Lower lobe of right lung (tissue), 2 donors: Measurements from ENCODE around the gene EHMT1. TPM values are rescaled to one million over a fixed set of nuclear protein-coding genes. Genes with fewer than 3 reads are reported as not detected.

ENCODE experiments used
- ATAC-seq, 2 donors: fragments of 200-7000 bp; cut with Tn5 transposase; one replicate each; pipeline ENCODE4 v1.9.1; 2020 to 2022; ENCODE audit warnings: mild to moderate bottlenecking in 2 of 2, moderate library complexity in 2 of 2
- DNase-seq: peaks from one replicate; pipeline ENCODE4 v3.0.0-alpha.2; 2020
- H3K27ac ChIP-seq: fragments of 200-600 bp; one replicate; pipeline ENCODE4 v1.8.0; 2022
- H3K27me3 ChIP-seq: fragments of 200-600 bp; one replicate; pipeline ENCODE4 v1.8.0; 2022; ENCODE audit warnings: low read depth
- H3K36me3 ChIP-seq: fragments of 200-600 bp; one replicate; pipeline ENCODE4 v1.8.0; 2022; ENCODE audit warnings: mild to moderate bottlenecking
- H3K4me1 ChIP-seq: fragments of 200-600 bp; one replicate; pipeline ENCODE4 v1.8.0; 2022
- H3K4me3 ChIP-seq: fragments of 200-600 bp; one replicate; pipeline ENCODE4 v1.8.0; 2022; ENCODE audit warnings: mild to moderate bottlenecking
- H3K9me3 ChIP-seq: fragments of 200-600 bp; one replicate; pipeline ENCODE4 v1.8.0; 2022
- intact Hi-C: fragments of 100-400 bp; cut with DNase I; formaldehyde crosslinking; loops from one replicate; pipeline ENCODE4 v1.11.0; 2022
- total RNA-seq: library from RNA; stranded (reverse); fragmentation: NEBNext Ultra II Directional; extraction: Animal tissue kit (Norgen Biotek cat#: 25700); gene quantifications from one replicate; pipeline ENCODE4 v1.2.1, GENCODE V29; 2021
- TF ChIP-seq, protein P1 (sequence below): fragments of 200-600 bp; IDR thresholded peaks from one replicate; pipeline ENCODE4 v1.8.0; 2022; ENCODE audit warnings: antibody characterized with exemption, mild to moderate bottlenecking
- donor health status: DM: no; HTN: yes; CAD: no; lungs with severe emphysema.

The EHMT1 gene
- total RNA-seq, 1 donor from 2014 or later: 73.5 TPM

DNA sequence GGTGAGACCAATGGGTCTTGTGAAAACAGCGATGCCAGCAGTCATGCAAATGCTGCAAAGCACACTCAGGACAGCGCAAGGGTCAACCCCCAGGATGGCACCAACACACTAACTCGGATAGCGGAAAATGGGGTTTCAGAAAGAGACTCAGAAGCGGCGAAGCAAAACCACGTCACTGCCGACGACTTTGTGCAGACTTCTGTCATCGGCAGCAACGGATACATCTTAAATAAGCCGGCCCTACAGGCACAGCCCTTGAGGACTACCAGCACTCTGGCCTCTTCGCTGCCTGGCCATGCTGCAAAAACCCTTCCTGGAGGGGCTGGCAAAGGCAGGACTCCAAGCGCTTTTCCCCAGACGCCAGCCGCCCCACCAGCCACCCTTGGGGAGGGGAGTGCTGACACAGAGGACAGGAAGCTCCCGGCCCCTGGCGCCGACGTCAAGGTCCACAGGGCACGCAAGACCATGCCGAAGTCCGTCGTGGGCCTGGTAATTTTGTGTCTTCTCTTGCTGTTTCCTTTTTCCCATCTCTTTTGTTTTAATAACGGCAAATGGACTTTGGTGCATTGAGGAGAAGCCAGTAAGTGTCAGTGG, 98.0 kb downstream of the EHMT1 start:
- DNase-seq: no peak
- peaks cover 50% of the 10 kb centered on the region for H3K36me3 ChIP-seq
- no peaks in the 10 kb centered on the region for H3K27me3 ChIP-seq
- no peak overlapping the region for H3K27ac ChIP-seq
- H3K4me3 ChIP-seq: no peak overlapping the region
- H3K4me1 ChIP-seq: no peaks in the 10 kb centered on the region
- peaks cover 4% of the 10 kb centered on the region for H3K9me3 ChIP-seq
- TF ChIP-seq, protein P1, sequence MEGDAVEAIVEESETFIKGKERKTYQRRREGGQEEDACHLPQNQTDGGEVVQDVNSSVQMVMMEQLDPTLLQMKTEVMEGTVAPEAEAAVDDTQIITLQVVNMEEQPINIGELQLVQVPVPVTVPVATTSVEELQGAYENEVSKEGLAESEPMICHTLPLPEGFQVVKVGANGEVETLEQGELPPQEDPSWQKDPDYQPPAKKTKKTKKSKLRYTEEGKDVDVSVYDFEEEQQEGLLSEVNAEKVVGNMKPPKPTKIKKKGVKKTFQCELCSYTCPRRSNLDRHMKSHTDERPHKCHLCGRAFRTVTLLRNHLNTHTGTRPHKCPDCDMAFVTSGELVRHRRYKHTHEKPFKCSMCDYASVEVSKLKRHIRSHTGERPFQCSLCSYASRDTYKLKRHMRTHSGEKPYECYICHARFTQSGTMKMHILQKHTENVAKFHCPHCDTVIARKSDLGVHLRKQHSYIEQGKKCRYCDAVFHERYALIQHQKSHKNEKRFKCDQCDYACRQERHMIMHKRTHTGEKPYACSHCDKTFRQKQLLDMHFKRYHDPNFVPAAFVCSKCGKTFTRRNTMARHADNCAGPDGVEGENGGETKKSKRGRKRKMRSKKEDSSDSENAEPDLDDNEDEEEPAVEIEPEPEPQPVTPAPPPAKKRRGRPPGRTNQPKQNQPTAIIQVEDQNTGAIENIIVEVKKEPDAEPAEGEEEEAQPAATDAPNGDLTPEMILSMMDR: no peak
- ATAC-seq: no peak
- intact Hi-C loops: no loop called here

DNA sequence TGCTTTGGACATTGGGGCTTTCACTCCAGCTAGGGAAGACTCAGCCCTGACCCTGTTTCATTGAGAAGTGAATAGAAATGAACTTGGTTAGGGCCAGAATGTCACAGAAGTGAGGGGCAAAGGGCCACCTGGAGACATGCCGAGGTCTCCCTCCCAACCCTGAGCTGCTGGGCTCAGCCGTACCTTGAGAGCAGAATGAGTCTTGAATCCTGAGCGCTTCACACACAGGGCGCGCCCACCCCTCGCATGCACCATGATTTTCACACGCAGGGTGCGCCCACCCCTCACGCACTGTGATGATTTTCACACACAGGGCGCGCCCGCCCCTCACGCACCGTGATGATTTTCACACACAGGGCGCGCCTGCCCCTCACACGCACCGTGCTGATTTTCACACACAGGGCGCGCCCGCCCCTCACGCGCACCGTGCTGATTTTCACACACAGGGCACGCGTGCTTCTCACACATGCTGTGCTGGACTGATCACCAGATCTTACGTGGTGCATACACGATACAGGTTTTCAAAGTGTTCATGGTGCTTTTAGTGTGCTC, 99.0 kb downstream of the EHMT1 start:
- intact Hi-C loops: no loop called here
- ATAC-seq (peak; percentile 23 to 32), DNase-seq (no peak)
- H3K27ac ChIP-seq: no peak overlapping the region
- H3K9me3 ChIP-seq: peaks cover 4% of the 10 kb centered on the region
- peaks cover 4% of the 10 kb centered on the region for H3K4me1 ChIP-seq
- TF ChIP-seq, protein P1: no peak
- H3K4me3 ChIP-seq: no peak overlapping the region
- H3K36me3 ChIP-seq: peaks cover 42% of the 10 kb centered on the region
- H3K27me3 ChIP-seq: no peaks in the 10 kb centered on the region

DNA sequence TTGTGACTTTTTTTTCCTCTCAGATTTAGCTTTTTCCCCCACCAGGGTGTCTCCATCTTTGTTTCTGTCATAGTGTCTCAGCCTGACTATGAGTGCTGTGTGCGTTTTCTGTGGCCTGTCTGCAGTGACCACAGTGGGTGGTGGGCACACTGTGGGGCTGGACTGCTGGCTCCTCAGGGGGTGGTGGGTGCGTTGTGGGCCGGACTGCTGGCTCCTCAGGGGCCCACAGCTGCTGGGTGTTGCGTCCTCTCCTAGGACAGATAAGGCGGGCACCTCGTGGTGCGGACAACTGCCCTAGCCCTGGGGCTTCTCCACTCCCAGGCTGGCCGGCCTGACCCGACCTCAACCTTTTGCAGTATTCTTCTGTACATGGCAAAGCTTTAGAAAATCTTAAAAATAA, 100.4 kb downstream of the EHMT1 start:
- H3K27me3 ChIP-seq: no peaks in the 10 kb centered on the region
- peaks cover under 1% of the 10 kb centered on the region for H3K9me3 ChIP-seq
- no peak overlapping the region for H3K27ac ChIP-seq
- no peak for DNase-seq
- no peak overlapping the region for H3K4me3 ChIP-seq
- ATAC-seq: no peak
- intact Hi-C loops: no loop called here
- H3K4me1 ChIP-seq: peaks cover 13% of the 10 kb centered on the region
- peaks cover 42% of the 10 kb centered on the region for H3K36me3 ChIP-seq
- TF ChIP-seq, protein P1: no peak

DNA sequence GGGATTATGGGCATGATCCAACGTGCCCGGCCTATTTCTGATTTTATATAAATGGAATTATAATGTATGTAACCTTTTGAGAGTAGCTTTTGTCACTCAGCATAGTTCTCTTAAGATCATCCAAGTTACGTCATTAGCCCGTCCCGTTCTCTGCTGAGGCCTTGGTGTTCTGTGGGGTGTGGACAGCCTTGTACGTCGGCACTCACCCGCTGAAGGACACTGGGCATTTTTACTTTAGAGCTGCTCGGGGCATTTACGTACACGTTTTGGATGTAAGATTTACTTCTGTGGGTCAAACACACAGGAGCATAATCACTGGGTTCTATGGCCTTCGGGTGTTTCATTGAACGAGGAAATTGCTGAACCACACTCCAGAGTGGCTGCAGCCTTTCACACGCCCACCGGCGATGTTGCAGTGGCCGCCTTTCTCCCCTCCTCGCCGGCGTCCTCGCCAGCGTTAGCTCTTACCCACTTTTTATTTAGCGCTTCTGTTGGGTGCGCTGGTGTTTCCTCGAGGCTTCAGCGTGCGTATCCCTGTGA, 101.8 kb downstream of the EHMT1 start:
- H3K4me3 ChIP-seq: no peak overlapping the region
- TF ChIP-seq, protein P1: no peak
- H3K36me3 ChIP-seq: peaks cover 46% of the 10 kb centered on the region
- no peaks in the 10 kb centered on the region for H3K27me3 ChIP-seq
- H3K9me3 ChIP-seq: no peaks in the 10 kb centered on the region
- ATAC-seq (no peak), DNase-seq (no peak)
- no peak overlapping the region for H3K27ac ChIP-seq
- H3K4me1 ChIP-seq: peaks cover 16% of the 10 kb centered on the region
- intact Hi-C loops: no loop called here

DNA sequence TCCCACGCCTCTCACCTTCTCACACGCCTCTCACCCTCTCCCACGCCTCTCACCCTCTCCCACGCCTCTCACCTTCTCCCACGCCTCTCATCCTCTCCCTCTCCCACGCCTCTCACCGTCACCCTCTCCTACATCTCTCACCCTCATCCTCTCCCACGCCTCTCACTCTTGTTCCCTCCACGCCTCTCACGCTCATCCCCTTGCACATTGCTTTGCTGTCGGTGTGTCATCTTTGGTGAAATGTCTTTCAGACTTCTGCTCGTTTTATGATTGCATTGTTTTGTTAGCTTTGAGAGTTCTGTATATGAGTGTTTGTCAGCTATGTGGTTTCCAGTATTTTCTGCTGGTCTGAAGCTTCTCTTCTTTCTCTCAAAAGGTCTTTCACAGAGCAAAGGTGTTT, 102.7 kb downstream of the EHMT1 start:
- H3K36me3 ChIP-seq: peaks cover 47% of the 10 kb centered on the region
- intact Hi-C loops: no loop called here
- no peaks in the 10 kb centered on the region for H3K9me3 ChIP-seq
- no peak overlapping the region for H3K4me3 ChIP-seq
- DNase-seq: no peak
- no peak overlapping the region for H3K27ac ChIP-seq
- no peak for ATAC-seq
- TF ChIP-seq, protein P1: no peak
- no peaks in the 10 kb centered on the region for H3K27me3 ChIP-seq
- peaks cover 16% of the 10 kb centered on the region for H3K4me1 ChIP-seq
